IPS-11a (cell line): ENCODE data around the gene ZNF491.
A peak's percentile ranks its signal among the peaks of the same experiment; 100 is the strongest.
"Not testable (repeated sequence)": the region's sequence is repeated elsewhere in the genome, so short reads cannot be mapped to it uniquely, and the experiment has no call there.

Source experiments
- H3K4me3 ChIP-seq: one replicate; pipeline ENCODE4 v1.5.1; 2013; ENCODE audit warnings: low read depth, low read length, control low read depth

Gene ZNF491

GRCh38 chr19:11798391-11799330 lies at the start of gene ZNF491:
TSS of gene ZNF491 (plus strand) at chr19:11798523. CDS start at chr19:11805954, 7,431 bp downstream.
- H3K4me3 ChIP-seq, result peak within 1 kb of the TSS; percentile 56

GRCh38 chr19:11749751-11750150 lies 48.6 kb upstream of the ZNF491 start:
- H3K4me3 ChIP-seq, result no peak overlapping the region

GRCh38 chr19:11752244-11752736 lies 46.0 kb upstream of the ZNF491 start:
- no peak overlapping the region for H3K4me3 ChIP-seq

GRCh38 chr19:11754663-11755062 lies 43.7 kb upstream of the ZNF491 start:
- no peak overlapping the region for H3K4me3 ChIP-seq

- H3K4me3 ChIP-seq, result no peak overlapping the region
Measured at GRCh38 chr19:11756965-11757364, 41.4 kb upstream of the ZNF491 start.

GRCh38 chr19:11759805-11760204 lies 38.5 kb upstream of the ZNF491 start:
- no peak overlapping the region for H3K4me3 ChIP-seq

GRCh38 chr19:11763117-11763516 lies 35.2 kb upstream of the ZNF491 start:
- no peak overlapping the region for H3K4me3 ChIP-seq

- no peak overlapping the region for H3K4me3 ChIP-seq
Measured at GRCh38 chr19:11763611-11764010, 34.7 kb upstream of the ZNF491 start.

- H3K4me3 ChIP-seq, result peak within 1 kb of the TSS; percentile 48
Measured at GRCh38 chr19:11766597-11767591, 31.4 kb upstream of the ZNF491 start, which contains the start of gene ZNF441. TSS of gene ZNF441 (plus strand) at chr19:11767000. CDS start at chr19:11767194, 194 bp downstream.

GRCh38 chr19:11767633-11768133 lies 30.6 kb upstream of the ZNF491 start:
- peak overlapping the region; percentile 48 for H3K4me3 ChIP-seq

- no peak overlapping the region for H3K4me3 ChIP-seq
Measured at GRCh38 chr19:11769995-11770394, 28.3 kb upstream of the ZNF491 start.

GRCh38 chr19:11771520-11771919 lies 26.8 kb upstream of the ZNF491 start:
- H3K4me3 ChIP-seq, result not testable (repeated sequence)

GRCh38 chr19:11776669-11777068 lies 21.7 kb upstream of the ZNF491 start:
- H3K4me3 ChIP-seq, result not testable (repeated sequence)

- H3K4me3 ChIP-seq, result no peak overlapping the region
Measured at GRCh38 chr19:11780431-11781020, 17.8 kb upstream of the ZNF491 start.

GRCh38 chr19:11781295-11782057 lies 16.8 kb upstream of the ZNF491 start:
- H3K4me3 ChIP-seq, result no peak overlapping the region

- H3K4me3 ChIP-seq, result no peak overlapping the region
Measured at GRCh38 chr19:11783767-11784166, 14.6 kb upstream of the ZNF491 start.

GRCh38 chr19:11784356-11784755 lies 14.0 kb upstream of the ZNF491 start:
- H3K4me3 ChIP-seq, result no peak overlapping the region

- H3K4me3 ChIP-seq, result no peak overlapping the region
Measured at GRCh38 chr19:11787536-11787935, 10.8 kb upstream of the ZNF491 start.

GRCh38 chr19:11792942-11793341 lies 5.4 kb upstream of the ZNF491 start:
- no peak overlapping the region for H3K4me3 ChIP-seq

GRCh38 chr19:11797491-11797890 lies 832 bp upstream of the ZNF491 start:
- H3K4me3 ChIP-seq, result no peak overlapping the region
